Brain pericyte (primary cell): ENCODE measurements around the gene SLC25A40.
"Not testable (repeated sequence)": the region's sequence is repeated elsewhere in the genome, so short reads cannot be mapped to it uniquely, and the experiment has no call there.

Source experiments
- DNase-seq: peaks from one replicate; pipeline ENCODE4 v3.0.0-alpha.2; 2012; ENCODE audit warnings: low read depth, low spot score

The SLC25A40 gene, protein sequence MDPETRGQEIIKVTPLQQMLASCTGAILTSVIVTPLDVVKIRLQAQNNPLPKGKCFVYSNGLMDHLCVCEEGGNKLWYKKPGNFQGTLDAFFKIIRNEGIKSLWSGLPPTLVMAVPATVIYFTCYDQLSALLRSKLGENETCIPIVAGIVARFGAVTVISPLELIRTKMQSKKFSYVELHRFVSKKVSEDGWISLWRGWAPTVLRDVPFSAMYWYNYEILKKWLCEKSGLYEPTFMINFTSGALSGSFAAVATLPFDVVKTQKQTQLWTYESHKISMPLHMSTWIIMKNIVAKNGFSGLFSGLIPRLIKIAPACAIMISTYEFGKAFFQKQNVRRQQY

GRCh38 chr7:87876040-87876868 is at the start of gene SLC25A40, which contains the start of gene DBF4:
Gene SLC25A40 (minus strand): TSS chr7:87876360. CDS start chr7:87858727, 17,633 bp downstream.
Gene DBF4 (plus strand): TSS chr7:87876493. CDS start chr7:87876733, 240 bp downstream.
- DNase-seq, result peak; percentile 85

DNA sequence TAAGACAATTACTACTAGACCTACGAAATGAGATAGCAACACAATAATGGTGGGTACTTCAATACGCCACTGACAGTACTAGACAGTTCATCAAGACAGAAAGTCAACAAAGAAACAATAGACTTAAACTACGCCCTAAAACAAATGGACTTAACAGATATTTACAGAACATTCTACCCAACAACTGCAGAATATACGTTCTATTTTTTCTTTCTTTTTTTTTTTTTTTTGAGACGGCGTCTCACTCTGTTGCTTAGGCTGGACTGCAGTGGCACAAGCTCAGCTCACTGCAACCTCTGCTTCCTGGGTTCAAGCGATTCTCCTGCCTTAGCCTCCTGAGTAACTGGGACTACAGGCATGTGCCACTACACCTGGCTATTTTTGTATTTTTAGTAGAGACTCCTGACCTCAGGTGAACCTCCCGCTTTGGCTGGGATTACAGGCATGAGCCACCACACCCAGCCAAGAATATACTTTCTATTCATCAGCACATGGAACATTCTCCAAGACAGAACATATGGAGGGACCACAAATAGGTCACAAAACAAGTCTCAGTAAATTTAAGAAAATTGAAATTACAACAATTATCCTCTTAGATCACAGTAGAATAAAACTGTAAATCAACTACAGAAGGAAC is 46.7 kb upstream of the SLC25A40 start:
- not testable (repeated sequence) for DNase-seq

GRCh38 chr7:87920578-87920977 is 44.4 kb upstream of the SLC25A40 start:
- DNase-seq, result no peak

DNA sequence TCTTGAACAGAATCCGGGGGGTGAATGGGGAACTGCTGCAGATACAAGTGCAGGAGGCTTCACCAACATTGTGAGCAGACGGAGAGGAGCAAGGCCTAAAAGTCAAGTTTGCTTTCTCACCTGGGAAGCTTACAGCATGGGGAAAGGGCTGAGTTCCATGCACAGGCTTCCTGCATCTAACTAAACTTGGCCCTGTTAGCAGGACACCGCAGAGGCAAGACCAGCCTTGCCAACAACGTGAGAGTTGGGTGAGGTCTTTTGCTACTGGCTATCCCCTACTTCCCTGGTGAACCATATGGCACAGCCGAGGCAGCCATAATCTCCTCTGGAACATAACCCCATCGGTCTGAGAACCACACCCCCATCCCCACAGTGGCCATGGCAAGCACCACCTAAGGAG is 43.7 kb upstream of the SLC25A40 start:
- no peak for DNase-seq

- DNase-seq, result no peak
These were observed 42.6 kb upstream of the SLC25A40 start for GRCh38 chr7:87918740-87919139.

DNA sequence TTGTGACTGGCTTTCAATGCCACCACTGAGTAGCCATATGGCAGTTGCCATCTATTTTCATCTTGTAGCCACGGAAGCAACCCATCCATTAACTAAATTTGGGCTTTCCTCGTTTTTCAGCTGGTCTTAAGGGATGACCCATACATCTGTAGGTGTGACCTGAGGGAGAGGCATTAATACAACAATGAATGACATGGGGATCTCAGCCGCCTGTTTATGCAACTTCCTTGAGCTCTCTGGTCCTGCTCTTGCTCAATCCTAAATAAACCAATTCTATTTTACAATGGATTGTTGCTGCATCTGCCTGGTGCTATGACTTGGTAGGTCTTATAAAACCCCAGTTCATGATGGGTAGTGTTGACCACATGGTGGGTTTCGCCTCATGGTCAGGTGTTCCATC is 36.0 kb upstream of the SLC25A40 start:
- no peak for DNase-seq

DNA sequence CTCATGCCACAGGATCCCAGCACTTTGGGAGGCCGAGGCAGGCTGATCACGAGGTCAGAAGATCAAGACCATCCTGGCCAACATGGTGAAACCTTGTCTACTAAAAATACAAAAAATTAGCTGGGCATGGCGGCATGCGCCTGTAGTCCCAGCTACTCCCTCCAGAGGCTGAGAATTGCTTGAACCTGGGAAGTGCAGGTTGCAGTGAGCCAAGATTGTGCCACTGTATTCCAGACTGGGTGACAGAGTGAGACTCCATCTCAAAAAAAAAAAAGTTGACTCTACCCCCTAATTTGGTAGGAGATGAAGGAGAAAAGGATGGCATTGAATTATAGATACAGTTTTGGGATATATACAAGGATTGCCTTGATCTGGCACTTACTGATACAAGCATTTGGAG is 32.7 kb upstream of the SLC25A40 start:
- DNase-seq, result not testable (repeated sequence)

DNA sequence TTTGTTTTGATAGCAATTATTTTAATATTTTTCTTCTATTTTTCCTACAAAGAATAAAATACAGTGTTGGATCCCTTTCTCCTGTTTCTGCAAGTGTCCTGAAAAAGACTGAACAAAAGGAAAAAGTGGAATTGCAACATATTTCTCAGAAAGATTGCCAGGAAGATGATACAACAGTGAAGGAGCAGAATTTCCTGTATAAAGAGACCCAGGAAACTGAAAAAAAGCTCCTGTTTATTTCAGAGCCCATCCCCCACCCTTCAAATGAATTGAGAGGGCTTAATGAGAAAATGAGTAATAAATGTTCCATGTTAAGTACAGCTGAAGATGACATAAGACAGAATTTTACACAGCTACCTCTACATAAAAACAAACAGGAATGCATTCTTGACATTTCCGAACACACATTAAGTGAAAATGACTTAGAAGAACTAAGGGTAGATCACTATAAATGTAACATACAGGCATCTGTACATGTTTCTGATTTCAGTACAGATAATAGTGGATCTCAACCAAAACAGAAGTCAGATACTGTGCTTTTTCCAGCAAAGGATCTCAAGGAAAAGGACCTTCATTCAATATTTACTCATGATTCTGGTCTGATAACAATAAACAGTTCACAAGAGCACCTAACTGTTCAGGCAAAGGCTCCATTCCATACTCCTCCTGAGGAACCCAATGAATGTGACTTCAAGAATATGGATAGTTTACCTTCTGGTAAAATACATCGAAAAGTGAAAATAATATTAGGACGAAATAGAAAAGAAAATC is 31.2 kb upstream of the SLC25A40 start:
- not testable (repeated sequence) for DNase-seq

GRCh38 chr7:87899255-87899654 is 23.1 kb upstream of the SLC25A40 start:
- DNase-seq, result no peak

DNA sequence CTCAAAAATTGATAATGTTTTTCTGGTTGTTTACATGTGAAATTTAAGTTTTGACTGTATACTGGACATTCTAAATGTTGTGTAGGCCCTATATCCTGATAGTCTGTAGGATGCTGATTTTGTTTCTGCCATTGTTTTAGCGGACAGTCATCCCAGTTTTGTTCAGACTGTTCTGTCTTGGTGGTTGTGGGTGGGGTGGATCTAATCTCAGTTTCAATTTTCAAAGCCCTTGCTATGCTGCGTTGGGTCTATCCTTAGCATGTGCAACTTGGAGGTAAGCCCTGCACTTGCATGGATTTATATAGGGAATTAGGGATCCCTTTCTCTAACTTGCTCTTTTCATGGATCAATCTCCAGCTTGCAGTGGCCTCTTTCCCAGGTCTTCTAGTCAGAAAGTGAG is 19.2 kb upstream of the SLC25A40 start:
- DNase-seq, result no peak

DNA sequence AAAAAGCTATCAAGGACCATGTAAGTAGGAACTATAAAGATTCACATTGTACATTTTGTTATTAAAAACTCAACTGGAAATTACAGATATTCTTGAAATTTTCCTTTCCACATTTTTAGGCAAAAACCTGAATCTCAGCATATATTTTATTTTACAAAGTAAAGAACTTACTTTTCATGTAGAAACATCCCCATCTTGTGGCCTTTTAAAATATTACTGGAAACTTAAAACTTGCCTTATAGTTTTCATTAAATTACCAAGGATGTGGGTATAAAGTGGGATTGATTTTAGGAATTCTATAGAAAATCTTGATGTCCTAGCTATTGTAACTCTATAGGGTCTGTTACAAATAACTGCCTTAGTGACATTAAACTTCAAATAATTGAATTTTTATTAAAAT is 10.7 kb upstream of the SLC25A40 start:
- no peak for DNase-seq

DNA sequence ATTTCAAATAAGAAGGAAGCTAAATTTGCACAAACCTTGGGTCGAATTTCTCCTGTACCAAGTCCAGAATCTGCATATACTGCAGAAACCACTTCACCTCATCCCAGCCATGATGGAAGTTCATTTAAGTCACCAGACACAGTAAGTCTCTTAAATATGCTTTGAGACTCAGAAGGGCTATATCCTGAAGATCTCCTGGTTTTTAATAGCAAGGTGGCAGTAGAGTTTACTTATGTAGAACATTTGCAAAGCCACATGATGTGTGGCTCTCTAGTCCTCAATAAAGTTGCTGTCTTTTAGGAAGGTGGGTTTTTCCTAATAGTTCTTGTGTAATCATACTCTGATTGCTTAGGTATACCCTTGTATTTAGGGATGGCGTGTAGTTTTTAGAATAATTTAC is 8.9 kb upstream of the SLC25A40 start:
- no peak for DNase-seq

- DNase-seq, result no peak
These were observed 6.2 kb upstream of the SLC25A40 start for GRCh38 chr7:87882151-87882937.

GRCh38 chr7:87878208-87878735 is 2.1 kb upstream of the SLC25A40 start:
- no peak for DNase-seq

GRCh38 chr7:87877366-87878040 is 1.3 kb upstream of the SLC25A40 start:
- DNase-seq, result no peak

DNA sequence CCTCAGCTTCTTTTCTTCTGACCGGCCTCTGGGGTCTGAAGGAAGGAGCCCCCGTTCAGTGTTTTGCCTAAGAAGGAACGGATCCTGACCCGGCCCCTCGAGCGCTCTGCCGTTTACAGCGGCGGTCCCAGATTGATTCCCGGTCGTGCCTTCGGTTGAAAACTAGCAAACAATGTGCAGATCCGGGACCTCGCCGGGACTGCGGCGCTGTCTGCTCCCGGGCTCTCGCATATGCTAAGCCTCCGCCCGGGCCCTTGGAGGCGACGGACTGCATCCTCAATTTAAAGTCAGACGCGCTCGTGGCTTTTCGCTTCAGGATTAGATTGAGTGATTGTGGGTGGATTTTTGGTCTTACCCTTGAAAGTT is 692 bp upstream of the SLC25A40 start:
- DNase-seq, result no peak

DNA sequence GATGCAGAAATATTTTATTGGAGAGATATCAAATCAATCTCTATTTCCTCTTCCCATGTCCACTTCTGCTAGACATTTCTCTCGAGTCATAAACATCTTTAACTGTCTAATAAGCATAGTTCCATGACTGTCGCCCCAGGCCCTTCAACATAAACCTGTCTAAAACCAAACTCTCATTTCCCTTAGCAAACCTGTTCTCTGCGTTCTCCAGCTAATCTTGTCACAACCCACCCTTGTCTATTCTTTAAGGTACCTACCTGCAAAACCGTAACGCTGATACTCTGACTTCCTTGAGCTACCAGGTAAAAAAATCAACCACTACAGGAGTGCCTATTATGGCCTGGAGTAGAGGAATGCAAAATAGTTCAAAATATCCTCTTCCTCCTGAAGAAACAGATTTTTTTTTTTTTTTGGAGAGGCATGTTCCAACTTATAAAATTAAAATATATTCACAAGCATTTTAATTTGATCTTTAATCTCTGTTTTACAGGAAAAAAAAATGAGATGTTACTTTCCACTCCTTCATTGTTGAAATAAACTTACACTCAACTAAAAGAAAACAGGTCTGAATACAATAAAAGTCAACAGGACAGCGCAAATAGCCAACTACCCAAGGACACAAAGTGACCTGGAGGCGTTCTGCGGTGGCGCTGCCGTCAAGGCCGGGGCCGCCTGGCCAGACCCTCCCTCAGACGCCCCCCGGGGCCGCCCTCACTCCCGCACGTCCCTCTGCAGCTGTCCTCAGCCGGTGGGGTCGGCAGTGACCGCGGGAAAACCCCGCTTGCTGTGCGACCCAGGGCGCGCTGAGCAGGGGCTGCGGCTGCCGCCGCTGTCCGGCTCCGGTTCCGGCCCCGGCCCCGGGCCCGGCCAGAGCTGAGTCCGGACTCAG is 765 bp downstream of the SLC25A40 start:
- DNase-seq, result no peak

DNA sequence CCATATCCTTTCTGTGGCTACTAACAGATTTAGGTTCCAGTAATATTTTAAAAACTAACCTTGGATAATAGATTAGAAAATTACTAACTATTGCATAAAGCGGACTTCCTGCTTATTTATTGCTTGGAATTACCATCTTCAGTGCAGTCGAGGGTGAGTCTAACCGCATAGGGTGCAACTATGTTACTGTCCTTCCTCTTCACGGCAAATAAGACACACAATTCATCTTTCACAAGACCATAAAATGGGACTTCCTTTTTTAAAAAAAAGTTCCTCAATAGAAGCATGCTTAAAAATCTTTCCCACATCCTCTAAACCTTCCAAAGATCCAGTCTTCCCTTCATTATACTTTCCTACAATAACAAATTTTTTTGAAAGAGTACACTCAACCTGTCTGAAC is 2.1 kb downstream of the SLC25A40 start:
- DNase-seq, result no peak

GRCh38 chr7:87873328-87873727 is 2.8 kb downstream of the SLC25A40 start:
- DNase-seq, result not testable (repeated sequence)
